Stimulated activated CD8-positive, alpha-beta memory T cell treated with anti-CD3 and anti-CD28 coated beads, Interleukin-4, amount 100 ng/mL, for 4 hours (primary cell): ENCODE data around the gene CRACDL.

Experiments used
- DNase-seq, 2 donors: peaks; one replicate each; pipeline ENCODE4 v3.0.0-alpha.2; 2020; ENCODE audit warnings: low read depth in 2 of 2, low spot score in 1 of 2

CRACDL gene

GRCh38 chr2:98805412-98806171 lies 130.4 kb downstream of the CRACDL start:
- DNase-seq = no peak

DNA sequence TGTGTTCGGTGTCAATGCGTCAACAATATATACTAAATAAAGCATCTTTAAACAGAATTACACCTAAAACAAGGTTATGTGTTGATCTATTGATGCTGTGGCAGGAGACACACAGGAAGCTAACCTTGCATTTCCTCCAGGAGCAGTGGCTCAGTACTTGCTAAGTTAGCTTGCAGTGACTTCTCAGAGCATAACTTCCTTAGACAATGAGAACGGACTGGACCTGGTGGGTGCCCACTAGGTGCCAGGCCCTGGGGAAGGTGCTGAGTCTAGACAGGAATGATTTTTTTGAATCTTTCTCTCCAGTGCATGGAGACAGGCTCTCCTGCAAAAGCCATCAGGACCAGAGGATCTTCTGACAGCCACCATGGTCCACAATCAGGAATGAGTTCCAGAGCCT lies 131.3 kb downstream of the CRACDL start:
- no peak for DNase-seq

DNA sequence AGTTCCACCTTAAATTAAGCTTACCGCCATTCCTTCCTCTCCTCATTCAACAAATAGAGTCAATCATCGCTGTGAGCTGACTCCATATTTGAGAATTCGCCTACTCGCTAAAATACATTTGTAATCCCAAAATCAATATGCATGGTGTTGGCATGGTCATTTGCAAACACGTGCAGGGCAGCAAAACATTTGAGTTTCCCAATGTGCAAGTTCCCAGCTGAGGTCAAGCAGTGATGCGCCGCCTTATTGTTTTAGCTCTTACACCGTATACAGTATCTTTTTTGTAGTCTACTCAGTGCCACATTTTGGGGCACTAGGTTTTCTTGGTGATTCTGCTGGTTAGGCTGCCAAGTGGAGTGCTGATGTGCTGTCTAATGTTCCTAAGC lies 131.8 kb downstream of the CRACDL start:
- DNase-seq = no peak

- no peak for DNase-seq
Measured at GRCh38 chr2:98803405-98804264, 132.4 kb downstream of the CRACDL start.

GRCh38 chr2:98802344-98802743 lies 133.7 kb downstream of the CRACDL start:
- no peak for DNase-seq

- DNase-seq = no peak
Measured at GRCh38 chr2:98801921-98802321, 134.1 kb downstream of the CRACDL start.

DNA sequence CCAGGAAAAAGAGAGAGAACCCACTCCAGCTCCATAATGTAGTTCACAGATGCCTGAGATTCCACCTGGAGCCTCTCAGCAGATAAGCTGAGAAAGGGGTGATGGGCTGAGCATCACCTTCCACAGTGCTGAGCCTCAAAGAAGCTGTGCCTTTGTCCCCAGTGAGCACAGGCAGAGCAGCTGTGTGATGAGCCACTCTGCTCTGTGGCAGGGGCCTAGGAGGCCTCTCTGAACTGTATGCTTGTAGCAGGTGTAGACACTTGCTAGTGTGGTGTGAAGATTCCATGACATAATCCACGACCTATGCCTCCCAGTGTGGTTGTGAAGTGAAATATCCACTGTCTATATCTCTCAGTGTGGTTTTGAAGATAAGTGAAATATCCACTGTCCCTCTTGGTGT lies 134.7 kb downstream of the CRACDL start:
- DNase-seq = no peak

GRCh38 chr2:98800330-98801064 lies 135.5 kb downstream of the CRACDL start:
- DNase-seq = no peak

- no peak for DNase-seq
Measured at GRCh38 chr2:98799375-98800329, 136.4 kb downstream of the CRACDL start.

DNA sequence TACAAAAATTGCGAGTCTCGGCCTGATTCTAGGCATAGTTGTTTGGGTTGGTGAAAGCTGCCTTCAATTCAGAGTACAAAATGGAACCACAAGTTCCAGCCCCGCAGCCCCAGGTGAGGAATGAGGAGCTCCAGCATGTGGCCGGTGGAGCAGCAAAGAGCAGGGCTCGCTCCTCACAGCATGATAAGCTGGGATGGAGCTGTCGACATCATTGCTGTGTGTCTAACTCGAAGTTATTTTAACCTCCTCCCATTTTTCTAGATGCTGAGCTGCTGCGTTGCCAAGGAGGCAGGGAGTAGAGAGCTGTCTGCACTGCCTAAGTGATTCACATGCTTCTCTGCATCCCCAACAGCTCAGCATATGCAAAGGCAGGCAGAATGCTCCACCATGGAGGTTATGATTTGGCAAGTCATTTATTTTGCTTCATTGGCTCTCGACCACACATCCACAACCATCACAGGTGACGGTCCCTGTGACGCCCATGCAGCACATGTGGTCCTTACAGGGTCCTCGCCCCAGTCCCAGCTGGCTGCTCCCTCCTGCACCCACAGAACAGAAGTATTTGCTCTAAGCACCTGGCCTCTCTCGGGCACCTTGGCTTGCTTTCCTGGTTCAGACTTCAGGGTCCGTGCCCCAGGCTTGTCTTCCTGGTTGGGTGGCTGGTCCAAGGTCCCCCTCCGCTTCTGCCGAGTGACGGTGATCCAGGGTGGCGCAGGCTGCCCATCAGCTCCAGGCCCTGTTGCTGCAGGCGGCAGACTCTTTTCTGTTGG lies 139.1 kb downstream of the CRACDL start:
- no peak for DNase-seq

- no peak for DNase-seq
Measured at GRCh38 chr2:98795891-98796676, 139.9 kb downstream of the CRACDL start.

GRCh38 chr2:98793897-98794830 lies 141.9 kb downstream of the CRACDL start:
- DNase-seq = no peak

GRCh38 chr2:98793275-98793674 lies 142.8 kb downstream of the CRACDL start:
- DNase-seq = no peak

GRCh38 chr2:98790221-98790620 lies 145.8 kb downstream of the CRACDL start:
- DNase-seq = no peak

GRCh38 chr2:98787700-98788099 lies 148.3 kb downstream of the CRACDL start:
- no peak for DNase-seq

GRCh38 chr2:98786179-98786578 lies 149.8 kb downstream of the CRACDL start:
- no peak for DNase-seq

DNA sequence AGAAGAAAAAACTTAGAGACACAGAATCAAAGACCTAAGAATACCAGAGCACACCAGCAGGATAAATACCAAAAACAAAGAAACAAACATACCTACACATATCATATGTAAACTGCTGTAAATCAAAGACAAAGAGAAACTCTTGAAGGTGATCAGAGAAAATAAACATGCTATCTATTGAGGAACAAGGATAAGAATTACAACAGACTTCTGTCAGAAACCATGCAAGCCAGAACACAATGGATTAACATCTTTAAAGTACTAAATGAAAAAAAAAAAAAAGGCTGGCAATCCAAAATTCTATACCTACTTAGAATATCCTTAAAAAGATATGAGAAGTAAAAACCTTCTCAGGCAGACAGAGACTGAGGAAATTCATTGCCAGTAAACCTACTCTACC lies 153.5 kb downstream of the CRACDL start:
- no peak for DNase-seq

GRCh38 chr2:98781822-98782221 lies 154.2 kb downstream of the CRACDL start:
- DNase-seq = no peak
